GM12864 (cell line): ENCODE measurements around the gene RHOBTB1.
"Not testable (repeated sequence)": the region's sequence is repeated elsewhere in the genome, so short reads cannot be mapped to it uniquely, and the experiment has no call there.

Experiments used
- DNase-seq: peaks from one replicate; pipeline ENCODE4 v3.0.0-alpha.2; 2011; ENCODE audit warnings: low read depth
- H3K4me3 ChIP-seq: 2 replicates; pipeline ENCODE4 v1.5.1; 2011; ENCODE audit warnings: mild to moderate bottlenecking, low read depth, low read length, control low read depth
- CTCF ChIP-seq: IDR thresholded peaks from 2 replicates; pipeline ENCODE4 v1.5.1; 2011; ENCODE audit warnings: low read depth, mild to moderate bottlenecking, moderate library complexity, low read length, control low read depth, inconsistent platforms; ENCODE audit errors: missing control alignments

The RHOBTB1 gene

DNA sequence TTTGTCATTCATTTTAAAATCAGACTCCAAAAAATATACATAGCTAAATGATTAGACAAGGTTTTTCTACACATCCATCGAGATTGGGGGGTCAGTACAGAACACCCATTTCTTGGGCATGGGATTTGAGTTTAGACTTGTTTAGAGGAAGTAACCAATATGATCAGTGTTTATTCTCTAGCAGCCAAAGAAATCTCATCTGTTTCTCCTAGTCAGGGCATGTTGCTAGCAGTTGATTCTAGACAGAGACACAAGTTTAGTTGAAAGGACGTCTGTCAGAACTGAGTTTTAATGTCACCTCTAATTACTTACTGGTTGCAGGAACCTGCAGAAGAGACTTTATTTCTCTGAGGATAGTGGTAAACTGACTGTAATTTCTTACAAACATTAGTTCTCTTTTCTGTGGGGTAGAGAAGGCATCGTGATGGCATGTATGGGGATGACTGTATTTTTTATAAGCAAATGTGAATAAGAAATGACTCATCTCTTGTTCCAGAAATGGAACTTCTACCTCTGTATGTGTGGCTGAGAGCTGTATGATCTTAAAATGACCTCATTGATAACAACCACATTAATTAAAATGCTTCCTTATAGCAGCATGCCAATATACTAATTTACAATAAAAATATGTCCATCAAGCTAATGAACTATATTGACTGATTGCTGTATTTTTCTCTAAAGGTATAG is 30.6 kb upstream of the RHOBTB1 start:
- no peak for TF ChIP-seq CTCF
- DNase-seq, result no peak
- H3K4me3 ChIP-seq, result no peak overlapping the region

DNA sequence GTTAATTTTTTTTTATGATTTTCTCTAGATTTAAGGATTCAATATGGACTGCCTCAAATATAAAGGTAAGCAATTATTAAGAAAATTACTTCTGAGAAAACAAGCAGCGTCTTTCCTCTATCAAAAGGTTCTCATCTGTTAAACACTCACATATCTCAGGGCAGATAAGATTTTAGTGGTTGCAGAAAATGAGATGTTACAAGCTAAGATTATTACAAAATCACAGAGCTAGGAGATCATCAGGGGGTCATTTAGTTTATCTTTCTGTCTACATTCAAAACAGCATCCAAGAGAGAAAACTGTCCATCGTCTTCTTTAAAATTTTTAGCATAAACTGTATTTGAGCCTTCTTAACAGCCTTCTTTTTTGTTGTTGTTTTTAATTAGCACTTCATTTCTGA is 29.1 kb upstream of the RHOBTB1 start:
- TF ChIP-seq CTCF, result no peak
- no peak for DNase-seq
- no peak overlapping the region for H3K4me3 ChIP-seq

GRCh38 chr10:60972181-60972580 is 28.2 kb upstream of the RHOBTB1 start:
- not testable (repeated sequence) for H3K4me3 ChIP-seq, DNase-seq

- no peak for TF ChIP-seq CTCF
These were observed 26.5 kb upstream of the RHOBTB1 start for GRCh38 chr10:60970526-60970925.

DNA sequence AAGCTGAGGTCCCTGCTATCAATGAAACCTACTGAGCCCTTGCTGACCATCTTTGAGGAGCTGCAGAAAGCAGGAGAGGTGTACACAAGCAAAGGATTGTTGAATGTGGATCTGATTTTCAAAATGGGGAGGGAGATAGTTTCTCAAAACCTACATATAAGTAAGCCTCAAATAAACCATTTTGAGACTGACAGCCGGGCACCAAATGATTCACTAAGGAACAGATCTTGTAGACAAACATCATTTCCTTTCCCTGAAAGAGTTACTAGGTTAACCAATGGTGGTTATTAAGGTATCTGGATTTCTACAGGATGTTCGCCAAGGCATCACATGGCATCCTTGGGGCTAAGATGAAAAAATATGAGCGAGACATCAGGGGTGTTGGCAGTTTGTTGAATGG is 24.5 kb upstream of the RHOBTB1 start:
- no peak for DNase-seq
- H3K4me3 ChIP-seq, result no peak overlapping the region
- TF ChIP-seq CTCF, result no peak

More at GRCh38 chr10:60970526-60970925, 26.5 kb upstream of the RHOBTB1 start:
- DNase-seq, result no peak
- no peak overlapping the region for H3K4me3 ChIP-seq

GRCh38 chr10:60967854-60968484 is 24.0 kb upstream of the RHOBTB1 start:
- H3K4me3 ChIP-seq, result no peak overlapping the region
- DNase-seq, result no peak
- TF ChIP-seq CTCF, result no peak

DNA sequence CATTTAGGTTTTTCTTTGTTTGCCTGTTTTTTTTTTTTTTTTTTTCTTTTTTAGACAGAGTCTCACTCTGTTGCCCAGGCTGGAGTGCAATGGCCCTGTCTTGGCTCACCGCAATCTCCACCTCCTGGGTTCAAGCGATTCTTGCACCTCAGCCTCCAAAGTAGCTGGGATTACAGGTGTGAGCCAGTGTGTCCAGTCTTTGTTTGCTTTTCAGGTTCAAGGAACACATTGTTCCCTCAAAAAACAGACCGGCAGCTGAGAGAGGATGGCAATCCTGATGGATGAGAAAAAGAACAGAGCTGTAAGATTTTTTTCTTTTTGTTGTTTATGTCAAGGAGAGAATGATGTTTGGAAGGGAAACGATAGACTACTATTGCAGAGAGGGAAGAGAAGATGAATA is 23.3 kb upstream of the RHOBTB1 start:
- no peak for TF ChIP-seq CTCF
- H3K4me3 ChIP-seq, result no peak overlapping the region
- no peak for DNase-seq
